NT2/D1 (cell line): ENCODE results near the gene NAV2.
"Not testable (repeated sequence)": the region's sequence is repeated elsewhere in the genome, so short reads cannot be mapped to it uniquely, and the experiment has no call there.

Experiments
- DNase-seq: peaks from one replicate; pipeline ENCODE4 v3.0.0-alpha.2; 2011; ENCODE audit warnings: low read depth, low spot score
- H3K27me3 ChIP-seq: 2 replicates; pipeline ENCODE4 v1.6.0; 2011; ENCODE audit warnings: mild to moderate bottlenecking; ENCODE audit not compliant: insufficient read length, insufficient read depth
- H3K36me3 ChIP-seq: 2 replicates; pipeline ENCODE4 v1.6.1; 2011; ENCODE audit warnings: mild to moderate bottlenecking, low read length, mixed read lengths; ENCODE audit not compliant: insufficient read depth, insufficient read length
- H3K4me1 ChIP-seq: 2 replicates; pipeline ENCODE4 v1.5.1; 2011; ENCODE audit not compliant: insufficient read depth, insufficient read length
- H3K4me3 ChIP-seq: 2 replicates; pipeline ENCODE4 v1.5.1; 2011; ENCODE audit warnings: low read depth; ENCODE audit not compliant: insufficient read length
- H3K9ac ChIP-seq: 2 replicates; pipeline ENCODE4 v1.6.0; 2011; ENCODE audit warnings: low read depth; ENCODE audit not compliant: insufficient read length
- H3K9me3 ChIP-seq: 2 replicates; pipeline ENCODE4 v1.5.1; 2011; ENCODE audit warnings: mild to moderate bottlenecking, low read length; ENCODE audit not compliant: insufficient read depth
- SUZ12 ChIP-seq: IDR thresholded peaks from 2 replicates; pipeline ENCODE4 v1.6.1; 2011; ENCODE audit not compliant: insufficient read length, insufficient read depth; ENCODE audit errors: extremely low read depth
- YY1 ChIP-seq: IDR thresholded peaks from 2 replicates; pipeline ENCODE4 v1.6.1; 2011; ENCODE audit not compliant: insufficient read length, insufficient read depth
- ZNF274 ChIP-seq: IDR thresholded peaks from 2 replicates; pipeline ENCODE4 v1.6.1; 2011; ENCODE audit warnings: mild to moderate bottlenecking, low read depth, low read length

NAV2 gene

GRCh38 chr11:19923626-19924025, 211.0 kb downstream of the NAV2 start:
- no peak for DNase-seq
- H3K4me3 ChIP-seq, result no peak overlapping the region
- H3K4me1 ChIP-seq, result no peaks in the 10 kb centered on the region
- H3K9me3 ChIP-seq, result no peaks in the 10 kb centered on the region
- no peak overlapping the region for H3K9ac ChIP-seq
- no peak for TF ChIP-seq YY1
- TF ChIP-seq SUZ12, result no peak
- no peak for TF ChIP-seq ZNF274
- no peaks in the 10 kb centered on the region for H3K36me3 ChIP-seq
- no peaks in the 10 kb centered on the region for H3K27me3 ChIP-seq

GRCh38 chr11:19924311-19924710, 211.7 kb downstream of the NAV2 start:
- no peaks in the 10 kb centered on the region for H3K9me3 ChIP-seq
- H3K4me1 ChIP-seq, result no peaks in the 10 kb centered on the region
- no peak overlapping the region for H3K9ac ChIP-seq
- DNase-seq, result no peak
- no peak for TF ChIP-seq ZNF274
- no peak for TF ChIP-seq SUZ12
- TF ChIP-seq YY1, result no peak
- H3K4me3 ChIP-seq, result no peak overlapping the region
- no peaks in the 10 kb centered on the region for H3K27me3 ChIP-seq
- no peaks in the 10 kb centered on the region for H3K36me3 ChIP-seq

- Histone ChIP-seq H3K27me3 (no peaks in the 10 kb centered on the region), H3K36me3 (no peaks in the 10 kb centered on the region), H3K4me1 (no peaks in the 10 kb centered on the region), H3K4me3 (no peak overlapping the region), H3K9ac (no peak overlapping the region), H3K9me3 (no peaks in the 10 kb centered on the region)
- TF ChIP-seq ZNF274 (no peak), YY1 (no peak), SUZ12 (no peak)
- DNase-seq, result no peak
Measured at GRCh38 chr11:19924716-19925115, 212.1 kb downstream of the NAV2 start.

GRCh38 chr11:19927403-19927802, 214.8 kb downstream of the NAV2 start:
- not testable (repeated sequence) for DNase-seq

GRCh38 chr11:19929147-19929546, 216.5 kb downstream of the NAV2 start:
- Histone ChIP-seq H3K27me3 (no peaks in the 10 kb centered on the region), H3K4me1 (peaks cover 2% of the 10 kb centered on the region), H3K9ac (no peak overlapping the region), H3K36me3 (peaks cover 7% of the 10 kb centered on the region), H3K9me3 (no peaks in the 10 kb centered on the region), H3K4me3 (no peak overlapping the region)
- TF ChIP-seq YY1 (no peak), SUZ12 (no peak), ZNF274 (no peak)
- DNase-seq, result no peak

More at GRCh38 chr11:19927403-19927802, 214.8 kb downstream of the NAV2 start:
- H3K4me3 ChIP-seq, H3K27me3 ChIP-seq, H3K9ac ChIP-seq, H3K36me3 ChIP-seq, H3K9me3 ChIP-seq, H3K4me1 ChIP-seq: not testable (repeated sequence)

GRCh38 chr11:19929655-19930054, 217.0 kb downstream of the NAV2 start:
- Histone ChIP-seq H3K4me1 (peaks cover 2% of the 10 kb centered on the region), H3K9ac (no peak overlapping the region), H3K36me3 (peaks cover 8% of the 10 kb centered on the region), H3K27me3 (no peaks in the 10 kb centered on the region), H3K4me3 (no peak overlapping the region), H3K9me3 (no peaks in the 10 kb centered on the region)
- DNase-seq, result no peak
- TF ChIP-seq YY1 (no peak), SUZ12 (no peak), ZNF274 (no peak)

- H3K9ac ChIP-seq, result no peak overlapping the region
- H3K4me3 ChIP-seq, result no peak overlapping the region
- H3K9me3 ChIP-seq, result no peaks in the 10 kb centered on the region
- H3K27me3 ChIP-seq, result no peaks in the 10 kb centered on the region
- TF ChIP-seq YY1, result no peak
- TF ChIP-seq SUZ12, result no peak
- no peak for TF ChIP-seq ZNF274
- H3K4me1 ChIP-seq, result peaks cover 2% of the 10 kb centered on the region
- peaks cover 8% of the 10 kb centered on the region for H3K36me3 ChIP-seq
- no peak for DNase-seq
Measured at GRCh38 chr11:19931141-19931770, 218.6 kb downstream of the NAV2 start.
